Measurements from ENCODE around the gene SHFL.

DNA sequence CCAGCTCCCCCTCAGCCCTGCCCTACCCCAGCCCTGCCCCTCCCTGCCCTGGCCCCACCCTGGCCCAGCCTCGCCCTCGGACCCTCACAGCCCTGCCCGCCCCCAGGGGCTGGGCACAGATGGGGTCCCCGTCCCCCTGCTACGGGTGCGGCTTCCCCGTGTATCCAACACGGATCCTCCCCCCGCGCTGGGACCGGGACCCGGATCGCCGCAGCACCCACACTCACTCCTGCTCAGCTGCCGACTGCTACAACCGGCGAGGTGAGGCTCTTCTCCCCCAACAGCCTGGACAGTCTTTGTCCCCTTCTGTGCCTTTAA lies 5.2 kb downstream of the SHFL start:
- TF ChIP-seq YY1 (IDR thresholded peaks at IDR 0.05; ENCODE audit: low read depth) (no peak), ELF1 (IDR thresholded peaks at IDR 0.05) (no peak), EP300 (IDR thresholded peaks at IDR 0.05; ENCODE audit: borderline replicate concordance in 1 of 2, low read depth in 1 of 2, low read length in 1 of 2) (no peak), FOXJ3 (CRISPR knock-in tag; IDR thresholded peaks at IDR 0.05) (no peak), GABPA (IDR thresholded peaks at IDR 0.05; ENCODE audit: low read depth) (no peak), POLR2AphosphoS5 (IDR thresholded peaks at IDR 0.05; ENCODE audit: low read depth, low read length) (no peak), FOXM1 (IDR thresholded peaks at IDR 0.05; ENCODE audit: low read depth) (no peak), NRF1 (IDR thresholded peaks at IDR 0.05; ENCODE audit: low read depth, low read length) (no peak), TAF1 (IDR thresholded peaks at IDR 0.05; ENCODE audit: borderline replicate concordance, low read depth, low read length) (no peak), ZBTB33 (IDR thresholded peaks at IDR 0.05; ENCODE audit: borderline replicate concordance, low read depth) (no peak)
- TF ChIP-seq, protein P1, sequence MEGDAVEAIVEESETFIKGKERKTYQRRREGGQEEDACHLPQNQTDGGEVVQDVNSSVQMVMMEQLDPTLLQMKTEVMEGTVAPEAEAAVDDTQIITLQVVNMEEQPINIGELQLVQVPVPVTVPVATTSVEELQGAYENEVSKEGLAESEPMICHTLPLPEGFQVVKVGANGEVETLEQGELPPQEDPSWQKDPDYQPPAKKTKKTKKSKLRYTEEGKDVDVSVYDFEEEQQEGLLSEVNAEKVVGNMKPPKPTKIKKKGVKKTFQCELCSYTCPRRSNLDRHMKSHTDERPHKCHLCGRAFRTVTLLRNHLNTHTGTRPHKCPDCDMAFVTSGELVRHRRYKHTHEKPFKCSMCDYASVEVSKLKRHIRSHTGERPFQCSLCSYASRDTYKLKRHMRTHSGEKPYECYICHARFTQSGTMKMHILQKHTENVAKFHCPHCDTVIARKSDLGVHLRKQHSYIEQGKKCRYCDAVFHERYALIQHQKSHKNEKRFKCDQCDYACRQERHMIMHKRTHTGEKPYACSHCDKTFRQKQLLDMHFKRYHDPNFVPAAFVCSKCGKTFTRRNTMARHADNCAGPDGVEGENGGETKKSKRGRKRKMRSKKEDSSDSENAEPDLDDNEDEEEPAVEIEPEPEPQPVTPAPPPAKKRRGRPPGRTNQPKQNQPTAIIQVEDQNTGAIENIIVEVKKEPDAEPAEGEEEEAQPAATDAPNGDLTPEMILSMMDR (IDR thresholded peaks at IDR 0.05): no peak
- TF ChIP-seq, protein P2, sequence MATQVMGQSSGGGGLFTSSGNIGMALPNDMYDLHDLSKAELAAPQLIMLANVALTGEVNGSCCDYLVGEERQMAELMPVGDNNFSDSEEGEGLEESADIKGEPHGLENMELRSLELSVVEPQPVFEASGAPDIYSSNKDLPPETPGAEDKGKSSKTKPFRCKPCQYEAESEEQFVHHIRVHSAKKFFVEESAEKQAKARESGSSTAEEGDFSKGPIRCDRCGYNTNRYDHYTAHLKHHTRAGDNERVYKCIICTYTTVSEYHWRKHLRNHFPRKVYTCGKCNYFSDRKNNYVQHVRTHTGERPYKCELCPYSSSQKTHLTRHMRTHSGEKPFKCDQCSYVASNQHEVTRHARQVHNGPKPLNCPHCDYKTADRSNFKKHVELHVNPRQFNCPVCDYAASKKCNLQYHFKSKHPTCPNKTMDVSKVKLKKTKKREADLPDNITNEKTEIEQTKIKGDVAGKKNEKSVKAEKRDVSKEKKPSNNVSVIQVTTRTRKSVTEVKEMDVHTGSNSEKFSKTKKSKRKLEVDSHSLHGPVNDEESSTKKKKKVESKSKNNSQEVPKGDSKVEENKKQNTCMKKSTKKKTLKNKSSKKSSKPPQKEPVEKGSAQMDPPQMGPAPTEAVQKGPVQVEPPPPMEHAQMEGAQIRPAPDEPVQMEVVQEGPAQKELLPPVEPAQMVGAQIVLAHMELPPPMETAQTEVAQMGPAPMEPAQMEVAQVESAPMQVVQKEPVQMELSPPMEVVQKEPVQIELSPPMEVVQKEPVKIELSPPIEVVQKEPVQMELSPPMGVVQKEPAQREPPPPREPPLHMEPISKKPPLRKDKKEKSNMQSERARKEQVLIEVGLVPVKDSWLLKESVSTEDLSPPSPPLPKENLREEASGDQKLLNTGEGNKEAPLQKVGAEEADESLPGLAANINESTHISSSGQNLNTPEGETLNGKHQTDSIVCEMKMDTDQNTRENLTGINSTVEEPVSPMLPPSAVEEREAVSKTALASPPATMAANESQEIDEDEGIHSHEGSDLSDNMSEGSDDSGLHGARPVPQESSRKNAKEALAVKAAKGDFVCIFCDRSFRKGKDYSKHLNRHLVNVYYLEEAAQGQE (IDR thresholded peaks at IDR 0.05; ENCODE audit: low read depth, low read length): no peak
